GM18505 (cell line): ENCODE results near the gene CASP6.

Experiments used
- ATAC-seq: cut with Tn5 transposase; IDR thresholded peaks from one replicate; pipeline ENCODE4 v1.9.1; 2021; ENCODE audit not compliant: unreplicated experiment
- POLR2A ChIP-seq: IDR thresholded peaks from 4 replicates; pipeline ENCODE4 v1.6.1; 2011; ENCODE audit warnings: borderline replicate concordance; ENCODE audit not compliant: insufficient read depth, insufficient read length; ENCODE audit errors: extremely low read depth

Gene CASP6

DNA sequence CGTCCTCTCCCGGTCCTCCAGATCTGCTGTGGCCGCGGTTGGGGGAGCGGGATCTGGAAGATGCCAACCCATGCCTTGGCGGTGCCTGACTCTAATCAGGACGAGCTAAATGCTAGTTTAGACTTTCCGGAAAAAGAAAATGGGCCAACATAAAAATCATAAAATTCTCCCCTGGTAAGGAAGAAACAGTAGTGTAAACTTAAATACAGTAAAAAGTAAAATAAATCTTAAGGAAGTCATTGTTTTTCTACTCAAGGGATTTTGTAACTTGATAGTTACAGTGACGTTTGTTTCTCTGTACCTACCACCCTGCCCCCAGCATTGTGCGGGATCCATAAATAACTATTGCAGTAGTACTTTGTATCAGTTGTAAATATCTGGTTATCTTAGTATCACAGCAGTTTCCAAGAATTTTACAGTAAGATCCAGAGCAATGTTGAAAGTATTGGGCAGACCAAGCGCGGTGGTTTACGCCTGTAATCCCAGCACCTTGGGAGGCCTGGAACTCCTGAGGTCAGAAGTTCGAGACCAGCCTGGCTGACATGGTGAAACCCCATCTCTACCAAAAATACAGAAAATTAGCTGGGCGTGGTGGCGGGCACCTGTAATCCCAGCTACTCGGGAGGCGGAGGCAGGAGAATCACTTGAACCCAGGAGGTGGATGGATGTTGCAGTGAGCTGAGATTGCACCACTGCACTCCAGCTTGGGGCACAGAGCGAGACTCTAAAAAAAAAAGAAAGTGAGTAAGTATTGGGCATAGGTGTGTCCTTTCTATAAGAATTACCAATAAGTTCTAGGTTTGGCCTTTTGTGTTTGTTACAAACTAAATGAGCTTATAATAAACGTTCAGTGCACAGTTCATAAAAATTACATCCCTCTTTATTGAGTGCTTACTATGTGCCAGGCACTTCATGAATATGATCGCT is 27.6 kb upstream of the CASP6 start:
- ATAC-seq: no peak

DNA sequence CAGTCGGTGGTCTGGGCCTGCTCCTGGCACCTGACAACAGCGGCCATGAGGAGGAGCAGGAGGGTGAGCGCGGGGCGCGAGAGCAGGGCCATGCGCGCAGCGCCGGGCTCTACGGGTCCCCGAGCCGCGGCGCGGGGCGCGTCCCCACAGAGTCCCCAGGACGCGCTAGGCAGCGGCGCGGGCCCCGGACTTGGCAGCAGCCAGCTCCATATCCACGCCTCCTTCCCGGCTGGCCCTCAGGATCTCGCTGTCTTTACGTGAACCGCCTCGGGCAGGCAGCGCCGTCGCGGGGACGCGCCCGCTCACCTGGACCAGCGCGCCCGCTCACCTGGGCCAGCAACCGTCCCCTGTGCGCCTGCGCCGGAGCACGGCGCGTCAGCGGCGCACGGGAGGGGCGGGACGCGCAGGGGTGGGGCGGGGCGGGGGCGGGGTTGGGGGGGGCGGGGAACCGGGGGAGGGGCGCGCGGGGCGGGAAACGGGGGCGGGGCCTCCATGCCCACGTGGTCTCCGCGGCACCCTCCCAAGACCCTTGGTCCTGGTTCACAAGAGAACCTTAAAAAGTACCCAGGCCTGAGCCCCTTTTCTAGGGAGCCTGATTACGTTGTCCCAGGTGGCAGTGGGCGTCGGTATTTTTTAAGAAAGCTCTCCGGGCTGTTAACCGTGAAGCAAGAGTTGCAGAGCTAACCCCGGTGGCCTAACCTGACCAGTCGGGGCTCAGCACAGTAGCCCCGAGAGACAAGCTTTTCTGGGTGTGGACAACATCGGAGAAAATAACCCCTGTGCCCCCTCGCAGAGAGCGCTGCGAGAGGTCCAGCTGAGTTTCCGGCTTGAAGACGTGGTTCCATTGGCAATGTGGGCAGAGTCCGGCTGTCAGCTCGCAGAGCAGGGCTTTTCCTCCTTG is 26.7 kb upstream of the CASP6 start, which contains the start of gene PLA2G12A:
Gene PLA2G12A (minus strand): TSS at position 353 of the 901 bp plus-strand sequence. CDS start 261 bp downstream, at position 92.
- TF ChIP-seq POLR2A: peak; percentile 58
- peak; percentile 89 for ATAC-seq

More for the DNA sequence above, 27.6 kb upstream of the CASP6 start:
- TF ChIP-seq POLR2A: no peak

DNA sequence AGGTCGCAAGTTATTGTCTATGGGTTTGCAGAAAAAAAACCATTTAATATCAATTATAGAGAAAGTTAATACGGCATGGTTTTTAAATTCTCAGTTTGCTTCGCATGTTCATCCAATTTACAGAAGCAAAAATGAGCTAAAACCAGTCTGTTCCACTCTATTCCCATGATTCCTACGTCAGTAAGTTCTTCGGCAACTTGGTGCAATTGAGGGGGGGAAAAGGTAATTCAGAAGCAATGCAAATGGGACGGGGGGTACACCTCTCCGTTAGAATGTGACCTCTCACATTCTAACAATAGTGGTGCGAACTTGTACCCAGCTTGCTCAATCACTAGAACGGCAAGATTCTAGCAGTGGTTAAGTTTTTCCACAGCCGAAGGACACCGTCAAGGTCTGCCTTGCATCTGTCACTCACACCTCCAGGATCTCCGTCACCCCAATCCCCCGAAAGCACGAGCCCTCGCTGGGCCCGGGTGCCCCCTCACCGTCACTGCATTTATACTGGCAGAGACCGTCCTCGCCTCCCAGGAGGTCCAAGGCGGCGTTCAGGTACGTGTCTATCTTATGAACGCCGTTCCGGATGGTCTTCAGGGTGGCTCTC is 26.0 kb upstream of the CASP6 start:
- TF ChIP-seq POLR2A: no peak
- no peak for ATAC-seq

DNA sequence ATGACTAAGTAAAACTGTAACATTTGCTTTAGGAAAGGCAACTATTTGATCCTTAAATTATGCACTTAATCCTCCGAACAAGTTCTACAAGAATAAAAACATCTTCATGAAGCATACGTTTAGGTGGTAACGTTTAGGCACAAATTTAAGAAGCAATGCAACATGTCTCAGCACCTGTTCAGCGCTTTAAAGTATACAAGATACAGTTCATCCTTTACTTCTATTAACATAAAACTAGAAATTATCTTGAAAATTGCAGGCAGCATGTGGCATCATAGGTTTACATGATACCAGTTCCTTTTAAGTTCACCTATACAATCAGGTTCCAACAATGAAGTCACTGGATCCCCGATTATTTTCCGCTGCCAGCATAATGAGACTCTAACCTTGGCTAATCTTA is 25.1 kb upstream of the CASP6 start:
- no peak for ATAC-seq
- no peak for TF ChIP-seq POLR2A

DNA sequence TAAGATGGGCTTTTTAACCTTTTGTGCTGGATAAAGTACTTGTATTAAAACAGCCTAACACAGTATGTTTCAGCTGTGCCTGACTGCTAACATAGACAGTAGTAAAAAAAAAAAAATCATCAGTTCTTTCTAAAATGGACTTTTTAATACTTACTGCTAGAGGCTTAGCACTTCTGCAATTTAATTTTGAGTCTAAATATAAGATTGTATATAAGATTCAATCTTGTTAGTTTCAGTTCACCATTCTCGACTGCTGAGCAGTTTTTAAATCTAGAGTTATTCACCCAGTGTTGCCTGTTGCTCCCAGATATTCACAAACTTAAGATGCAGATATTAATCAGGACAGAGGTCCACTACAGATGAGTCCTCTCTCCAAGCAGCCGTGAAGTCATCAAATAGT is 19.9 kb upstream of the CASP6 start:
- no peak for ATAC-seq

DNA sequence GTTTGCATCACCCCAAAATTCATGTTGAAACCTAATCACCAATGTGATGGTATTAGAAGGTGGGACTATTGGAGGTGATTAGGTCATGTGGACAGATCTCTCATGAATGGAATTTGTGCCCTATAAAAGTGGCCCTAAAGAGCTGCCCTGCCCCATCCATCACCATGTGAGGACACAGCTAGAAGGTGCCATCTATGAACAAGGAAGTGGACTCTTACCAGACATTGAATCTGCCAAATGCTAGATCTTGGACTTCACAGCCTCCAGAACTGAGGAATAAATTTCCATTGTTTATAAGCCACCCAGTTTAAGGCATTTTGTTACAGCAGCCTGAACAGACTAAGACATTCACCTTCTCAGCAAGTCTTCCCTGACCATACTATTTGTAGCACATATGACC is 19.1 kb upstream of the CASP6 start:
- ATAC-seq: no peak

More for the DNA sequence above, 19.9 kb upstream of the CASP6 start:
- TF ChIP-seq POLR2A: no peak

DNA sequence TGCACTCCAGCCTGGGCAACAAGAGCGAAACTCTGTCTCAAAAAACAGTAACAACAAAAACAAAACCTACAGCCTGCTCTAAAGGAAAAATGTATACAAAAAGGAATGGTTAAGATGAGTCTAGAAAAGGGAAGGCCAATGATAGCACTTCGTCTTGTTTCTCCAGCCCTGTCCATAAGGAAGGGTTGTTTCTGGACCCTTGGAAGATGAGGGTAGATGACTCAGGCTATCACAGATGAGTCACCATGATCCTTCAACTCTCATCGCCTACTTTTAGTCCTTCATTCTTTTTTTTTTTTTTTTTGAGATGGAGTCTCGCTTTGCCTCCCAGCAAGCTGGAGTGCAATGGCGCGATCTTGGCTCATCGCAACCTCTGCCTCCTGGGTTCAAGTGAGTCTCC is 17.8 kb upstream of the CASP6 start:
- ATAC-seq: no peak
- no peak for TF ChIP-seq POLR2A

More for the DNA sequence above, 19.1 kb upstream of the CASP6 start:
- no peak for TF ChIP-seq POLR2A

DNA sequence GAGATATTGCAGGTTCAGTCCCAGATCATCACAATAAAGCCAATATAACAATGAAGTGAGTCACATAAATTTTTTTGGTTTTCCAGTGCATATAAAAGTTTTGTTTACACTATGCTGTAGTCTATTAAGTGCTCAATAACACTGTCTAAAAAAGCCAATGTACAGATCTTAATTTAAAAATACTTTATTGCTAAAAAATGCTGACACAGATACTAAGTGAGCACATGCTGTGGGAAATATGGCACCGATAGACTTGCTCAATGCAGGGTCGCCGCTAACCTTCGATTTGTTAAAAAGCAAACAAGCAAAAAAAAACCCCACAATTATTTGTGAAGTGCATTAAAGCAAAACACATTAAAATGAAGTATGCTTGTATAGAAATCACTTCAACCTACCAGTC is 16.4 kb upstream of the CASP6 start:
- ATAC-seq: no peak
- no peak for TF ChIP-seq POLR2A

DNA sequence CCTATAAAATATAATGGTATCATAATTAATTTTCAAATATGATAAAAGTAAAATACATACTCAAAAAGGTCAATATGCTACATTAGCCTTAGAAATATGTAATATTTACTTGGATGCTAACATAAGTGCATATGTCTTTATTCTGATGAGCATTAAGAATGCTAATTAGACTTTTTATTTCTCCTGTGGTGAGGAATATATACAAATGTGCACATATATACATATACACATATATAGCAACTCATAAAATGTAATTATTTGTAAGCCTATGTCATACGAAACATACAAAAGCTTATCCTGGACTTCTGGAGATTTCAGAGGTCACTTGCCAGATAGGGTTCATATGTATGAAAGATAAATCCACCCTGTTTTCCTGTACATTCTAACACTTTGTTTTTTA is 15.5 kb upstream of the CASP6 start:
- TF ChIP-seq POLR2A: no peak
- ATAC-seq: no peak

DNA sequence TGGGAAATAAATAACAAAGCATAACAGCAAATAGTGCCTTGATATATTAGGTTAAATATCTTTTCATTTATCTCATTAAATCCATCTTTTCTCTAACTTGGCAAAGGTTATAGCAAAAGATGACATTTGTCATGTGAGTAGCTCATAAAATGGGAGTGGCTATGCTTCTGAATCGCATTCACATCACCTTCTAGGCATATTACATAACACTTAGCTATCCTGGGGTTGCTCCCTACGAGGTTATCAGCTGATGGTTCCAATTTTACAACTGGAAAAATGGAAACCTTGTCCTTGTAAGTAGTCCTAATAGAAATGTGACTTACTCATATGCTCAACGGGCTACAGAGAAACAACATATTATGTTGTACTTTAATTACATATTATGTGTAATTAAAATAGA is 10.3 kb upstream of the CASP6 start:
- TF ChIP-seq POLR2A: no peak
- no peak for ATAC-seq

DNA sequence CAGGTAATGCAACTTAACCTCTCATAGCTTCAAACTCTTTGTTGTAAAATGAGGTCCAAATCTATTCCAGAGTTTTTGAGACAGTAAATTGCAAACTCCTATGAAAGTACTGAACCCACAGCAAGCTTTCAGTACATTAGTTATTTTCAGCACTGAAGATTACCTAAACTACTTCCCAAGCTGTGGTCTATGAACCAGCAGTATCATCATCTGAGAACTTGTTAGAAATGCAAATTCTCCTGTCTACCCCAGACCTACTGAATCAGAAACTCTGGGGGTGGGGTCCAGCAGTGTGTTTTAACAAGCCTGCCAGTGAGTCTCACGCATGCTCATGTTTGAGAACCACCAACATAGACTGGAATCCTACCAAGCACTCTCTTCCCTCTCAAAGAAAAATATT is 5.7 kb upstream of the CASP6 start:
- ATAC-seq: peak; percentile 82
- TF ChIP-seq POLR2A: no peak

DNA sequence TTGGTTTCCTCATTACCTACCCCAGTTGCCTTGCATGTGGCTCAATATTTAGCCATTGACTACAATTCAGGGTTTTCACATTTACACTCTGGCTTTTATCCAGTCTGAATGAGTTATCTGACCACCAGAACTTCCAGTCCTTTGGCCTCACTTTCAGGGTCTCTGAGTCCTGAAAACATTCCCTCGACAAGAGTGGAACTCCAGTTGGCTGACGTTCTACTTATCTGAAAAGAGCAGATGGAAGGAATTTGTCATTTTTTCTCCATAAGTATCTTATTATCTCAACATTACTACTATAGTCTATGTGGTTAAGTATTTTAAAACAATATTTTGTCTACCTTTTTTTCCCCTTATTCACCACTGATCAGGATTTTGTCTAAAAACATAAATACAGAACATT is 5.2 kb upstream of the CASP6 start:
- TF ChIP-seq POLR2A: no peak
- ATAC-seq: no peak
